Measurements from ENCODE around the gene HEATR1. TPM values are rescaled to one million over a fixed set of nuclear protein-coding genes. Genes with fewer than 3 reads are reported as not detected.
"Not testable (repeated sequence)": the region's sequence is repeated elsewhere in the genome, so short reads cannot be mapped to it uniquely, and the experiment has no call there.

HEATR1 gene
- total RNA-seq, 2 donors from 2014 or later, result 49.4 to 74.0 TPM

- DNase-seq (ENCODE audit: low spot score in 2 of 2), result no peak
- Mint-ChIP-seq H3K9me3 (no peaks in the 10 kb centered on the region), H3K36me3 (peaks cover 15 to 18% of the 10 kb centered on the region in 2 donors), H3K27ac (peak overlapping the region; percentile 96)
- no peak for ATAC-seq
Observed at GRCh38 chr1:236604905-236605806, 840 bp upstream of the HEATR1 start.

GRCh38 chr1:236602171-236602570, 2.1 kb downstream of the HEATR1 start:
- peaks cover 15 to 18% of the 10 kb centered on the region in 2 donors for H3K36me3 Mint-ChIP-seq
- H3K9me3 Mint-ChIP-seq, result no peaks in the 10 kb centered on the region
- no peak overlapping the region for H3K27ac Mint-ChIP-seq
- DNase-seq (ENCODE audit: low spot score in 2 of 2), result no peak
- no peak for ATAC-seq

GRCh38 chr1:236590553-236591150, 13.7 kb downstream of the HEATR1 start:
- Mint-ChIP-seq H3K27ac (no peak overlapping the region), H3K9me3 (no peaks in the 10 kb centered on the region), H3K36me3 (peaks cover 0 to 17% of the 10 kb centered on the region in 2 donors)
- peak; percentile 50 to 93 for ATAC-seq
- no peak for DNase-seq (ENCODE audit: low spot score in 2 of 2)

GRCh38 chr1:236589531-236589930, 14.8 kb downstream of the HEATR1 start:
- Mint-ChIP-seq H3K9me3 (no peaks in the 10 kb centered on the region), H3K36me3 (peaks cover 0 to 17% of the 10 kb centered on the region in 2 donors), H3K27ac (no peak overlapping the region)
- ATAC-seq, result no peak
- no peak for DNase-seq (ENCODE audit: low spot score in 2 of 2)

- Mint-ChIP-seq H3K36me3 (peaks cover 6 to 20% of the 10 kb centered on the region in 2 donors), H3K9me3 (no peaks in the 10 kb centered on the region), H3K27ac (no peak overlapping the region)
- ATAC-seq (no peak), DNase-seq (ENCODE audit: low spot score in 2 of 2) (no peak)
Observed at GRCh38 chr1:236581528-236581927, 22.8 kb downstream of the HEATR1 start.

- not testable (repeated sequence) for ATAC-seq; DNase-seq (ENCODE audit: low spot score in 2 of 2); H3K9me3 Mint-ChIP-seq
- Mint-ChIP-seq H3K27ac (peak overlapping the region in 1 of 2 donors; percentile 55), H3K36me3 (peaks cover 6 to 21% of the 10 kb centered on the region in 2 donors)
Observed at GRCh38 chr1:236580404-236580803, 23.9 kb downstream of the HEATR1 start.

GRCh38 chr1:236578661-236579060, 25.7 kb downstream of the HEATR1 start:
- no peak for ATAC-seq
- Mint-ChIP-seq H3K36me3 (peaks cover 6 to 21% of the 10 kb centered on the region in 2 donors), H3K27ac (no peak overlapping the region), H3K9me3 (no peaks in the 10 kb centered on the region)
- DNase-seq (ENCODE audit: low spot score in 2 of 2), result no peak

GRCh38 chr1:236577041-236577440, 27.3 kb downstream of the HEATR1 start:
- not testable (repeated sequence) for H3K9me3 Mint-ChIP-seq; ATAC-seq; DNase-seq (ENCODE audit: low spot score in 2 of 2); H3K27ac Mint-ChIP-seq
- peaks cover 6 to 21% of the 10 kb centered on the region in 2 donors for H3K36me3 Mint-ChIP-seq

GRCh38 chr1:236576004-236576403, 28.3 kb downstream of the HEATR1 start:
- H3K9me3 Mint-ChIP-seq, result no peaks in the 10 kb centered on the region
- peaks cover 6 to 21% of the 10 kb centered on the region in 2 donors for H3K36me3 Mint-ChIP-seq
- DNase-seq (ENCODE audit: low spot score in 2 of 2) (no peak), ATAC-seq (no peak)
- no peak overlapping the region for H3K27ac Mint-ChIP-seq

- no peaks in the 10 kb centered on the region for H3K9me3 Mint-ChIP-seq
Observed at GRCh38 chr1:236575523-236575922, 28.8 kb downstream of the HEATR1 start.

GRCh38 chr1:236568285-236568894, 35.9 kb downstream of the HEATR1 start:
- Mint-ChIP-seq H3K27ac (no peak overlapping the region), H3K9me3 (no peaks in the 10 kb centered on the region), H3K36me3 (peaks cover 4 to 20% of the 10 kb centered on the region in 2 donors)
- ATAC-seq (no peak), DNase-seq (ENCODE audit: low spot score in 2 of 2) (no peak)

More at GRCh38 chr1:236575523-236575922, 28.8 kb downstream of the HEATR1 start:
- ATAC-seq (no peak), DNase-seq (ENCODE audit: low spot score in 2 of 2) (no peak)
- H3K36me3 Mint-ChIP-seq, result peaks cover 6 to 21% of the 10 kb centered on the region in 2 donors
- H3K27ac Mint-ChIP-seq, result no peak overlapping the region

- H3K36me3 Mint-ChIP-seq, result peaks cover 4 to 20% of the 10 kb centered on the region in 2 donors
- H3K27ac Mint-ChIP-seq, result peak overlapping the region in 1 of 2 donors; percentile 71
- no peak for ATAC-seq
- DNase-seq (ENCODE audit: low spot score in 2 of 2), result no peak
- no peaks in the 10 kb centered on the region for H3K9me3 Mint-ChIP-seq
Observed at GRCh38 chr1:236565530-236565929, 38.8 kb downstream of the HEATR1 start.

GRCh38 chr1:236561976-236562375, 42.3 kb downstream of the HEATR1 start:
- peak overlapping the region; percentile 45 for H3K27ac Mint-ChIP-seq
- ATAC-seq (no peak), DNase-seq (ENCODE audit: low spot score in 2 of 2) (no peak)
- no peaks in the 10 kb centered on the region for H3K9me3 Mint-ChIP-seq
- peaks cover 7 to 26% of the 10 kb centered on the region in 2 donors for H3K36me3 Mint-ChIP-seq

GRCh38 chr1:236560213-236560771, 44.0 kb downstream of the HEATR1 start:
- DNase-seq (ENCODE audit: low spot score in 2 of 2) (no peak), ATAC-seq (no peak)
- Mint-ChIP-seq H3K36me3 (peaks cover 18 to 23% of the 10 kb centered on the region in 2 donors), H3K9me3 (no peaks in the 10 kb centered on the region), H3K27ac (peak overlapping the region in 1 of 2 donors; percentile 93)

- H3K36me3 Mint-ChIP-seq, result peaks cover 11 to 20% of the 10 kb centered on the region in 2 donors
- H3K27ac Mint-ChIP-seq, result peak overlapping the region in 1 of 2 donors; percentile 63
- no peak for DNase-seq (ENCODE audit: low spot score in 2 of 2)
- no peak for ATAC-seq
- no peaks in the 10 kb centered on the region for H3K9me3 Mint-ChIP-seq
Observed at GRCh38 chr1:236558846-236559245, 45.5 kb downstream of the HEATR1 start.

GRCh38 chr1:236558081-236558480, 46.2 kb downstream of the HEATR1 start:
- ATAC-seq (no peak), DNase-seq (ENCODE audit: low spot score in 2 of 2) (no peak)
- Mint-ChIP-seq H3K9me3 (no peaks in the 10 kb centered on the region), H3K36me3 (peaks cover 11 to 20% of the 10 kb centered on the region in 2 donors), H3K27ac (no peak overlapping the region)

- DNase-seq (ENCODE audit: low spot score in 2 of 2) (no peak), ATAC-seq (no peak)
- Mint-ChIP-seq H3K9me3 (no peaks in the 10 kb centered on the region), H3K36me3 (peaks cover 11 to 22% of the 10 kb centered on the region in 2 donors), H3K27ac (peak overlapping the region in 1 of 2 donors; percentile 59)
Observed at GRCh38 chr1:236556606-236557005, 47.7 kb downstream of the HEATR1 start.
